Cardiac muscle cell (in vitro differentiated cells and primary cell): ENCODE results near the gene UBE3C. TPM values are rescaled to one million over a fixed set of nuclear protein-coding genes. Genes with fewer than 3 reads are reported as not detected.
A peak's percentile ranks its signal among the peaks of the same experiment; 100 is the strongest.
"Not testable (repeated sequence)": the region's sequence is repeated elsewhere in the genome, so short reads cannot be mapped to it uniquely, and the experiment has no call there.

Source experiments
- DNase-seq, 2 donors: peaks; one replicate each; pipeline versions ENCODE4 v3.0.0 to v3.0.0-alpha.2; 2010 to 2017; ENCODE audit warnings: low read depth in 1 of 2, low spot score in 1 of 2
- H3K27ac ChIP-seq: fragments of 200-600 bp; sonication (generic); 2 replicates; pipeline ENCODE4 v1.5.1; 2016
- H3K27me3 ChIP-seq: fragments of 200-600 bp; sonication (generic); 2 replicates; pipeline ENCODE4 v1.6.0; 2016; ENCODE audit warnings: control low read depth
- H3K36me3 ChIP-seq: fragments of 200-600 bp; sonication (generic); 2 replicates; pipeline ENCODE4 v1.5.1; 2016; ENCODE audit warnings: control low read depth
- H3K4me1 ChIP-seq: fragments of 200-600 bp; sonication (generic); 2 replicates; pipeline ENCODE4 v1.8.1; 2017; ENCODE audit warnings: low read depth, mild to moderate bottlenecking, mixed run types
- H3K4me3 ChIP-seq: fragments of 200-600 bp; sonication (generic); 2 replicates; pipeline ENCODE4 v1.5.1; 2016; ENCODE audit warnings: mild to moderate bottlenecking
- H3K9me3 ChIP-seq: fragments of 200-600 bp; sonication (generic); 2 replicates; pipeline ENCODE4 v1.5.1; 2017; ENCODE audit warnings: low read depth, mild to moderate bottlenecking, control low read depth
- CTCF ChIP-seq: IDR thresholded peaks from 2 replicates; pipeline ENCODE4 v1.5.1; 2012; ENCODE audit warnings: low read depth, mild to moderate bottlenecking, low read length
- polyA plus RNA-seq: library from polyadenylated mRNA; unstranded; fragments of >200 nt; fragmentation: Nextera tagmentation; extraction: Ambion mirVana; gene quantifications from 2 replicates; pipeline ENCODE4 v1.2.1, GENCODE V29; 2016
- total RNA-seq: library from RNA; depleted of rRNA; stranded (reverse); fragments of >200 nt; gene quantifications from 2 replicates; pipeline ENCODE4 v1.2.3, GENCODE V29; 2016

UBE3C gene
- total and polyA plus RNA-seq, 2 experiments from 2014 or later = 24.4 to 33.1 TPM

- Histone ChIP-seq H3K9me3 (no peaks in the 10 kb centered on the region), H3K27me3 (no peaks in the 10 kb centered on the region), H3K27ac (peak overlapping the region; percentile 35), H3K4me3 (no peak overlapping the region), H3K4me1 (peaks cover 17% of the 10 kb centered on the region), H3K36me3 (no peaks in the 10 kb centered on the region)
- no peak for TF ChIP-seq CTCF
- no peak for DNase-seq
These were observed 13.1 kb downstream of the UBE3C start for GRCh38 chr7:157151626-157152339.

- no peak for TF ChIP-seq CTCF
These were observed 13.7 kb downstream of the UBE3C start for GRCh38 chr7:157152391-157152937.

DNA sequence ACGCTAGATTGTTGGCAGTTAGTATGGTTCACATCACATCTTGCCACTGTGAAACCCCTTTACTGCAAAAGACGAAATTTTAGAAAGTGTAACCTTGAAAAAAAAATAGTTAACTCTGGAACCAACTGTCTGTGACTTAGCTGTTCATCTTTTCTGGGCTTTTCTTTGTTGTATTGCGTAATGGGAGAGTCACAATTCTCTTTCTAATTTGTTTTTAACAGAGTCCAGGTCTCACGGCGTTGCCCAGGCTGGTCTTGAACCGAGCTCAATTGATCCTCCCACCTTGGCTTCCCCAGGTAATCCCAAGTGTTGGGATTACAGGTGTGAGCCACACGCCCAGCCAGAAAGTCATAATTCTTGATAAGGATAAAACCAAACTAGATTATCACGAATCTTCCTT, 14.5 kb downstream of the UBE3C start:
- no peaks in the 10 kb centered on the region for H3K27me3 ChIP-seq
- DNase-seq = no peak
- H3K36me3 ChIP-seq = no peaks in the 10 kb centered on the region
- no peak overlapping the region for H3K27ac ChIP-seq
- H3K9me3 ChIP-seq = no peaks in the 10 kb centered on the region
- H3K4me3 ChIP-seq = no peak overlapping the region
- peaks cover 17% of the 10 kb centered on the region for H3K4me1 ChIP-seq
- TF ChIP-seq CTCF = no peak

More at GRCh38 chr7:157152391-157152937, 13.7 kb downstream of the UBE3C start:
- DNase-seq = no peak
- H3K4me1 ChIP-seq = peaks cover 17% of the 10 kb centered on the region
- no peaks in the 10 kb centered on the region for H3K36me3 ChIP-seq
- no peaks in the 10 kb centered on the region for H3K27me3 ChIP-seq
- no peaks in the 10 kb centered on the region for H3K9me3 ChIP-seq
- no peak overlapping the region for H3K27ac ChIP-seq
- H3K4me3 ChIP-seq = no peak overlapping the region

- Histone ChIP-seq H3K9me3 (no peaks in the 10 kb centered on the region), H3K36me3 (no peaks in the 10 kb centered on the region), H3K4me3 (no peak overlapping the region), H3K4me1 (peaks cover 6% of the 10 kb centered on the region), H3K27me3 (no peaks in the 10 kb centered on the region), H3K27ac (no peak overlapping the region)
- TF ChIP-seq CTCF = no peak
- no peak for DNase-seq
These were observed 17.2 kb downstream of the UBE3C start for GRCh38 chr7:157155959-157156358.

DNA sequence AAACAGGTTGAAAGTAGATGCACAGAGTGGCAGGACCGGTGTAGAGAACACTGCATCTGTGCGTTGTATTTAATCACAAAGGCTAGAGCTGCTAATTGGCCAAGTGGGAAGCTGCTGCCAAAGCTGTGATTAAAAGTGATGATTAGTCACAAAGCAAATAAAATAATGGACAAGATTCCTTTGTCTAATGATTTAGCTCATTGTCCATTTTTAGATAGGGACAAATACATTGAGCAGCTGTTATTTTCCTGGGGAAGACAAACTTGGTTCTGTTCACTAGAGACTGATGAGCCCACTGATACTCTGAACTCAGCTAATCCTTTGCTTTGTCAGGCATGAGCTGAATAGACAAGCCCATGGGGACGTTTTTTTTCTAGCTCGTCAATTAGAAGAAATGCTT, 19.7 kb downstream of the UBE3C start:
- H3K4me3 ChIP-seq = no peak overlapping the region
- peak overlapping the region; percentile 19 for H3K27ac ChIP-seq
- no peaks in the 10 kb centered on the region for H3K36me3 ChIP-seq
- H3K9me3 ChIP-seq = no peaks in the 10 kb centered on the region
- H3K27me3 ChIP-seq = no peaks in the 10 kb centered on the region
- TF ChIP-seq CTCF = no peak
- DNase-seq = no peak
- H3K4me1 ChIP-seq = no peaks in the 10 kb centered on the region

- H3K4me3 ChIP-seq, DNase-seq, H3K36me3 ChIP-seq, H3K27ac ChIP-seq, H3K4me1 ChIP-seq, H3K27me3 ChIP-seq, H3K9me3 ChIP-seq: not testable (repeated sequence)
These were observed 20.8 kb downstream of the UBE3C start for GRCh38 chr7:157159537-157159936.
